K562 (cell line): ENCODE data around the gene ADGRG1. TPM values are rescaled to one million over a fixed set of nuclear protein-coding genes. Genes with fewer than 3 reads are reported as not detected.

Experiments used
- CREB5 ChIP-seq: fragments of 250-450 bp; sonication (Bioruptor Pico); IDR thresholded peaks from 2 replicates; pipeline ENCODE4 v1.5.0; 2020; ENCODE audit warnings: mild to moderate bottlenecking
- CREBBP ChIP-seq: IDR thresholded peaks from one replicate; pipeline ENCODE4 v1.6.1; 2012; ENCODE audit warnings: low read depth, mild to moderate bottlenecking, control low read depth, inconsistent platforms, low read length
- ELF2 ChIP-seq: fragments of 250-450 bp; sonication (Bioruptor Pico); IDR thresholded peaks from 2 replicates; pipeline ENCODE4 v1.5.0; 2021; ENCODE audit warnings: mild to moderate bottlenecking
- FOXO4 ChIP-seq: fragments of 450-650 bp; formaldehyde crosslinking; IDR thresholded peaks from 2 replicates; pipeline ENCODE4 v1.4.0; 2020; ENCODE audit warnings: mild to moderate bottlenecking, moderate library complexity
- FOXP4 ChIP-seq: sonication (generic); formaldehyde crosslinking; IDR thresholded peaks from 2 replicates; pipeline ENCODE4 v1.8.0; 2022; ENCODE audit warnings: mild to moderate bottlenecking, missing genetic modification reagents, borderline replicate concordance
- HLTF ChIP-seq: fragments of 450-650 bp; IDR thresholded peaks from 2 replicates; pipeline ENCODE4 v1.6.1; 2016
- MLX ChIP-seq, 2 experiments: fragments of 450-650 bp in 1 of 2; sonication (generic) in 1 of 2; formaldehyde crosslinking; conservative IDR thresholded peaks; 2 replicates each; pipeline versions ENCODE4 v1.4.0 to v1.8.1; 2020 to 2022; ENCODE audit warnings: mild to moderate bottlenecking in 1 of 2, missing genetic modification reagents in 1 of 2
- MYC ChIP-seq, 2 experiments: fragments of 250-450 bp in 1 of 2; sonication (Bioruptor Pico) in 1 of 2; IDR thresholded peaks; 2 replicates each; pipeline versions ENCODE4 v1.5.1 to v1.6.1; 2012 to 2021; ENCODE audit warnings: low read depth in 2 of 2, borderline replicate concordance in 1 of 2, improper control_type of control experiment in 1 of 2, low read length in 1 of 2, mild to moderate bottlenecking in 1 of 2, moderate library complexity in 1 of 2
- NBN ChIP-seq: fragments of 450-650 bp; IDR thresholded peaks from 2 replicates; pipeline ENCODE4 v1.6.1; 2016; ENCODE audit warnings: low read depth, mild to moderate bottlenecking
- NCOA6 ChIP-seq: fragments of 450-650 bp; IDR thresholded peaks from 2 replicates; pipeline ENCODE4 v1.6.1; 2017; ENCODE audit warnings: mild to moderate bottlenecking
- POLR2B ChIP-seq: fragments of 450-650 bp; IDR thresholded peaks from 2 replicates; pipeline ENCODE4 v1.6.1; 2018; ENCODE audit warnings: low read depth; ENCODE audit not compliant: partially characterized antibody
- RNF2 ChIP-seq: sonication (generic); IDR thresholded peaks from 2 replicates; pipeline ENCODE4 v1.6.1; 2016
- SRSF3 ChIP-seq: fragments of 200-400 bp; formaldehyde crosslinking; IDR thresholded peaks from 2 replicates; pipeline ENCODE4 v1.6.1; 2016; ENCODE audit warnings: mild to moderate bottlenecking, low read length, moderate library complexity; ENCODE audit not compliant: insufficient read depth
- TAL1 ChIP-seq: fragments of 450-650 bp; IDR thresholded peaks from 2 replicates; pipeline ENCODE4 v1.6.1; 2016; ENCODE audit warnings: mild to moderate bottlenecking
- TCF3 ChIP-seq: sonication (generic); formaldehyde crosslinking; IDR thresholded peaks from 2 replicates; pipeline ENCODE4 v1.4.0; 2020; ENCODE audit warnings: mild to moderate bottlenecking, missing genetic modification reagents
- ZBTB43 ChIP-seq: sonication (generic); formaldehyde crosslinking; IDR thresholded peaks from 2 replicates; pipeline ENCODE4 v1.8.0; 2023; ENCODE audit warnings: mild to moderate bottlenecking, missing genetic modification reagents
- ZNF140 ChIP-seq: fragments of 250-450 bp; sonication (Bioruptor Pico); IDR thresholded peaks from 2 replicates; pipeline ENCODE4 v1.8.0; 2021; ENCODE audit warnings: moderate library complexity, mild to moderate bottlenecking, inconsistent platforms
- ZNF445 ChIP-seq: fragments of 250-450 bp; sonication (Bioruptor Pico); IDR thresholded peaks from 2 replicates; pipeline ENCODE4 v1.4.0; 2020; ENCODE audit warnings: low read depth, mild to moderate bottlenecking, moderate library complexity
- ZNF655 ChIP-seq: fragments of 250-450 bp; sonication (Bioruptor Pico); IDR thresholded peaks from 2 replicates; pipeline ENCODE4 v1.5.0; 2021
- ZNF76 ChIP-seq: fragments of 250-450 bp; sonication (Bioruptor Pico); IDR thresholded peaks from 2 replicates; pipeline ENCODE4 v1.4.0; 2020; ENCODE audit warnings: mild to moderate bottlenecking, moderate library complexity, borderline replicate concordance
- polyA plus RNA-seq, 8 experiments: library from polyadenylated mRNA; depleted of rRNA in 4 of 8; stranded (reverse) in 5 of 8; unstranded in 3 of 8; fragments of >200 nt; fragmentation: Nextera tagmentation in 2 of 8; fragmentation: Illumina TruSeq in 1 of 8; extraction: Ambion mirVana in 2 of 8; extraction: Trizol in 1 of 8; gene quantifications; 2 replicates each; pipeline versions ENCODE4 v1.2.1 to v1.2.3, GENCODE V29; 2011 to 2014; ENCODE audit warnings: inconsistent platforms in 1 of 8, missing spikeins in 1 of 8
- total RNA-seq, 7 experiments: library from RNA; depleted of rRNA in 6 of 7; stranded (reverse); fragments of >200 nt in 6 of 7; fragmentation: Illumina TruSeq in 2 of 7; extraction: Trizol in 2 of 7; gene quantifications; 2 replicates each; pipeline versions ENCODE4 v1.2.1 to v1.2.3, GENCODE V29; 2011 to 2021; ENCODE audit warnings: low replicate concordance in 1 of 7

Gene ADGRG1
- total and polyA plus RNA-seq, 9 of the 15 experiments (the other 6 are each of a cell fraction or from before 2014, with no cell fraction given) = 0.04 to 0.31 (median 0.16) TPM; not detected in 6

GRCh38 chr16:57628008-57628781 lies at the start of gene ADGRG1 (continued):
- TF ChIP-seq NBN (no peak; the same call in 1 of the 2 replicates), CREB5 (CRISPR knock-in tag) (no peak), NCOA6 (no peak), ZNF655 (CRISPR knock-in tag) (no peak), ZNF445 (CRISPR knock-in tag) (no peak), ZBTB43 (CRISPR knock-in tag) (no peak), HLTF (no peak), SRSF3 (no peak), FOXP4 (CRISPR knock-in tag) (no peak), RNF2 (no peak), TCF3 (peak; percentile 55), CREBBP (no peak), ZNF140 (no peak), FOXO4 (no peak), POLR2B (no peak), ZNF76 (CRISPR knock-in tag) (no peak), MLX (CRISPR knock-in tag; conservative IDR thresholded peaks at IDR 0.05) (no peak), MYC (IDR thresholded peaks at IDR 0.05; ENCODE audit: low read depth, low read length) (0 out of 2 replicates have a peak, but pooled peaks have one; percentile 12), MYC (CRISPR knock-in tag; IDR thresholded peaks at IDR 0.05; ENCODE audit: borderline replicate concordance, low read depth) (no peak), ELF2 (CRISPR knock-in tag) (no peak), TAL1 (no peak)
